Measurements from ENCODE around the gene PTPRN2. TPM values are rescaled to one million over a fixed set of nuclear protein-coding genes. Genes with fewer than 3 reads are reported as not detected.

PTPRN2 gene
- polyA plus RNA-seq, 1 of the 3 experiments (the other 2 are of a cell fraction), result 4.0 TPM

GRCh38 chr7:157791666-157792065 is 796.0 kb downstream of the PTPRN2 start:
- WGBS (ENCODE audit: low lambda C conversion rate), result 84% methylated on average over 16 of the region's 16 CpGs
- Histone ChIP-seq H3K36me3 (replicated peaks in 1 of 2; ENCODE audit: control insufficient read depth in 1 of 2, insufficient read depth in 2 of 2, low read length in 1 of 2) (no peaks in the 10 kb centered on the region), H3K4me3 (ENCODE audit: low read depth in 2 of 2, low read length in 1 of 2) (no peak overlapping the region), H3K9me3 (no peaks in the 10 kb centered on the region; the same call in 1 of the 2 replicates), H3K27me3 (ENCODE audit: insufficient read depth) (no peaks in the 10 kb centered on the region), H3K27ac (ENCODE audit: low read depth in 2 of 2, low read length in 1 of 2) (no peak overlapping the region), H2AFZ (ENCODE audit: low read depth) (no peak overlapping the region), H3K79me2 (ENCODE audit: insufficient read depth) (no peaks in the 10 kb centered on the region), H3K4me1 (ENCODE audit: control insufficient read depth in 1 of 2, insufficient read depth in 2 of 2, low read depth in 1 of 2, low read length in 1 of 2) (no peaks in the 10 kb centered on the region), H3F3A (replicated peaks; ENCODE audit: insufficient read depth) (no peaks in the 10 kb centered on the region), H3K9me2 (no peaks in the 10 kb centered on the region), H4K20me1 (ENCODE audit: insufficient read depth) (no peaks in the 10 kb centered on the region), H3K9ac (no peak overlapping the region), H3K4me2 (no peak overlapping the region)
- TF ChIP-seq RXRA (IDR thresholded peaks at IDR 0.05; ENCODE audit: borderline replicate concordance, low read depth) (no peak), RAD21 (IDR thresholded peaks at IDR 0.05; ENCODE audit: low read length) (peak; percentile 22; the same call in 1 of the 2 replicates)
- no peak for DNase-seq
- POLR2A ChIA-PET, result no interaction called here
- CTCF ChIA-PET, result interaction anchor here (0.9 kb wide), 1 partner anchor 64 kb away, joined by 3 read pairs; no protein-coding TSS in a partner anchor

- no peak for DNase-seq
- H3K27me3 ChIP-seq (ENCODE audit: insufficient read depth), result no peaks in the 10 kb centered on the region
- no peaks in the 10 kb centered on the region for H3K79me2 ChIP-seq (ENCODE audit: insufficient read depth)
- H3K9ac ChIP-seq, result no peak overlapping the region
- no peaks in the 10 kb centered on the region for H3K4me1 ChIP-seq (ENCODE audit: control insufficient read depth in 1 of 2, insufficient read depth in 2 of 2, low read depth in 1 of 2, low read length in 1 of 2)
- no peaks in the 10 kb centered on the region; the same call in 1 of the 2 replicates for H3K9me3 ChIP-seq
- H4K20me1 ChIP-seq (ENCODE audit: insufficient read depth), result no peaks in the 10 kb centered on the region
- no peaks in the 10 kb centered on the region for H3K9me2 ChIP-seq
- ChIA-PET CTCF (no interaction called here), POLR2A (no interaction called here)
- H3K4me3 ChIP-seq (ENCODE audit: low read depth in 2 of 2, low read length in 1 of 2), result no peak overlapping the region
- H3F3A ChIP-seq (replicated peaks; ENCODE audit: insufficient read depth), result no peaks in the 10 kb centered on the region
- H3K4me2 ChIP-seq, result no peak overlapping the region
- 74% methylated on average over 22 of the region's 23 CpGs for WGBS (ENCODE audit: low lambda C conversion rate)
- H3K27ac ChIP-seq (ENCODE audit: low read depth in 2 of 2, low read length in 1 of 2), result no peak overlapping the region
- no peak overlapping the region for H2AFZ ChIP-seq (ENCODE audit: low read depth)
- TF ChIP-seq PBX3 (IDR thresholded peaks at IDR 0.05) (no peak), REST (IDR thresholded peaks at IDR 0.05; ENCODE audit: low read depth, low read length) (no peak), EZH2phosphoT487 (IDR thresholded peaks at IDR 0.05; ENCODE audit: borderline replicate concordance, low read depth) (no peak), NRF1 (IDR thresholded peaks at IDR 0.05; ENCODE audit: low read depth, low read length) (no peak)
- no peaks in the 10 kb centered on the region for H3K36me3 ChIP-seq (replicated peaks in 1 of 2; ENCODE audit: control insufficient read depth in 1 of 2, insufficient read depth in 2 of 2, low read length in 1 of 2)
Measured at GRCh38 chr7:157791261-157791660, 796.4 kb downstream of the PTPRN2 start.

GRCh38 chr7:157789942-157790341 is 797.7 kb downstream of the PTPRN2 start:
- ChIA-PET POLR2A (no interaction called here), CTCF (no interaction called here)
- Histone ChIP-seq H3K9ac (no peak overlapping the region), H3K4me3 (ENCODE audit: low read depth in 2 of 2, low read length in 1 of 2) (no peak overlapping the region), H3K27me3 (ENCODE audit: insufficient read depth) (no peaks in the 10 kb centered on the region), H3K4me2 (no peak overlapping the region), H3K4me1 (ENCODE audit: control insufficient read depth in 1 of 2, insufficient read depth in 2 of 2, low read depth in 1 of 2, low read length in 1 of 2) (no peaks in the 10 kb centered on the region), H3K79me2 (ENCODE audit: insufficient read depth) (no peaks in the 10 kb centered on the region), H2AFZ (ENCODE audit: low read depth) (no peak overlapping the region), H4K20me1 (ENCODE audit: insufficient read depth) (no peaks in the 10 kb centered on the region), H3K27ac (ENCODE audit: low read depth in 2 of 2, low read length in 1 of 2) (no peak overlapping the region), H3K9me2 (no peaks in the 10 kb centered on the region), H3K9me3 (no peaks in the 10 kb centered on the region), H3F3A (replicated peaks; ENCODE audit: insufficient read depth) (no peaks in the 10 kb centered on the region), H3K36me3 (replicated peaks in 1 of 2; ENCODE audit: control insufficient read depth in 1 of 2, insufficient read depth in 2 of 2, low read length in 1 of 2) (no peaks in the 10 kb centered on the region)
- TF ChIP-seq RCOR1 (IDR thresholded peaks at IDR 0.05; ENCODE audit: low read length), result no peak
- WGBS (ENCODE audit: low lambda C conversion rate), result 79% methylated on average over 4 of the region's 4 CpGs
- no peak for DNase-seq
